Neural crest cell (in vitro differentiated cells): ENCODE data around the gene CHRNB2. TPM values are rescaled to one million over a fixed set of nuclear protein-coding genes. Genes with fewer than 3 reads are reported as not detected.

Experiments
- DNase-seq: peaks from one replicate; pipeline ENCODE4 v3.0.0; 2021; ENCODE audit warnings: low read depth, mixed read lengths, low spot score
- H3K27ac Mint-ChIP-seq: one replicate; pipeline ENCODE4 v1.8.0; 2021; ENCODE audit warnings: mild to moderate bottlenecking, mixed read lengths; ENCODE audit not compliant: unreplicated experiment
- H3K27me3 Mint-ChIP-seq: 2 replicates; pipeline ENCODE4 v1.8.0; 2021; ENCODE audit warnings: low read depth, mild to moderate bottlenecking, mixed read lengths
- H3K36me3 Mint-ChIP-seq: 2 replicates; pipeline ENCODE4 v1.8.0; 2021; ENCODE audit warnings: low read depth, mild to moderate bottlenecking, mixed read lengths
- H3K4me1 Mint-ChIP-seq: 2 replicates; pipeline ENCODE4 v1.8.0; 2021; ENCODE audit warnings: mixed read lengths
- H3K4me3 Mint-ChIP-seq: one replicate; pipeline ENCODE4 v1.8.0; 2021; ENCODE audit warnings: mild to moderate bottlenecking, mixed read lengths
- H3K9me3 Mint-ChIP-seq: 2 replicates; pipeline ENCODE4 v1.8.0; 2021; ENCODE audit warnings: mixed read lengths
- CTCF ChIP-seq: fragments of 200-600 bp; sonication (generic); conservative IDR thresholded peaks from 2 replicates; pipeline ENCODE4 v1.5.0; 2021; ENCODE audit warnings: antibody characterized with exemption, mild to moderate bottlenecking
- total RNA-seq: library from RNA; stranded (reverse); gene quantifications from 2 replicates; pipeline ENCODE4 v1.2.1, GENCODE V29; 2021

Gene CHRNB2
- total RNA-seq, 1 donor from 2014 or later: 8.7 TPM

- H3K36me3 Mint-ChIP-seq: peaks cover 13% of the 10 kb centered on the region
- peaks cover 18% of the 10 kb centered on the region for H3K4me1 Mint-ChIP-seq
- no peak for DNase-seq
- TF ChIP-seq CTCF: no peak
- H3K27me3 Mint-ChIP-seq: no peaks in the 10 kb centered on the region
- peak overlapping the region; percentile 50 for H3K4me3 Mint-ChIP-seq
- H3K9me3 Mint-ChIP-seq: no peaks in the 10 kb centered on the region
- H3K27ac Mint-ChIP-seq: no peak overlapping the region
Observed at GRCh38 chr1:154575951-154576566, 8.5 kb downstream of the CHRNB2 start.

GRCh38 chr1:154577346-154578057 is 9.9 kb downstream of the CHRNB2 start:
- H3K9me3 Mint-ChIP-seq: no peaks in the 10 kb centered on the region
- peaks cover 7% of the 10 kb centered on the region for H3K36me3 Mint-ChIP-seq
- H3K27me3 Mint-ChIP-seq: no peaks in the 10 kb centered on the region
- no peak for DNase-seq
- H3K4me1 Mint-ChIP-seq: peaks cover 18% of the 10 kb centered on the region
- H3K27ac Mint-ChIP-seq: peak overlapping the region; percentile 27
- TF ChIP-seq CTCF: no peak
- H3K4me3 Mint-ChIP-seq: no peak overlapping the region

GRCh38 chr1:154578058-154578418 is 10.5 kb downstream of the CHRNB2 start:
- no peak for TF ChIP-seq CTCF
- Mint-ChIP-seq H3K27me3 (no peaks in the 10 kb centered on the region), H3K4me3 (no peak overlapping the region), H3K9me3 (no peaks in the 10 kb centered on the region), H3K36me3 (peaks cover 7% of the 10 kb centered on the region), H3K4me1 (peaks cover 18% of the 10 kb centered on the region), H3K27ac (no peak overlapping the region)
- DNase-seq: no peak

- H3K9me3 Mint-ChIP-seq: no peaks in the 10 kb centered on the region
- no peaks in the 10 kb centered on the region for H3K27me3 Mint-ChIP-seq
- DNase-seq: no peak
- no peak for TF ChIP-seq CTCF
- peak overlapping the region; percentile 47 for H3K4me3 Mint-ChIP-seq
- H3K4me1 Mint-ChIP-seq: peaks cover 14% of the 10 kb centered on the region
- peaks cover 7% of the 10 kb centered on the region for H3K36me3 Mint-ChIP-seq
- H3K27ac Mint-ChIP-seq: no peak overlapping the region
Observed at GRCh38 chr1:154579374-154579773, 11.8 kb downstream of the CHRNB2 start.

GRCh38 chr1:154581766-154582165 is 14.2 kb downstream of the CHRNB2 start:
- Mint-ChIP-seq H3K27ac (no peak overlapping the region), H3K27me3 (no peaks in the 10 kb centered on the region)

More at GRCh38 chr1:154581766-154582165, 14.2 kb downstream of the CHRNB2 start:
- H3K9me3 Mint-ChIP-seq: no peaks in the 10 kb centered on the region
- peaks cover 5% of the 10 kb centered on the region for H3K4me1 Mint-ChIP-seq
- peaks cover 15% of the 10 kb centered on the region for H3K36me3 Mint-ChIP-seq
- TF ChIP-seq CTCF: no peak
- H3K4me3 Mint-ChIP-seq: no peak overlapping the region
- no peak for DNase-seq
